RPMI7951 (cell line): ENCODE measurements around the gene SMARCD3. TPM values are rescaled to one million over a fixed set of nuclear protein-coding genes. Genes with fewer than 3 reads are reported as not detected.

Experiments used
- DNase-seq: peaks from one replicate; pipeline ENCODE4 v3.0.0-alpha.2; 2012; ENCODE audit warnings: low read depth
- total RNA-seq: library from RNA; depleted of rRNA; stranded (reverse); fragments of >200 nt; shearing (Covaris generic); gene quantifications from 2 replicates; pipeline ENCODE4 v1.2.3, GENCODE V29; 2014

Gene SMARCD3
- total RNA-seq, 1 experiment from 2014 or later: 12.6 TPM

DNA sequence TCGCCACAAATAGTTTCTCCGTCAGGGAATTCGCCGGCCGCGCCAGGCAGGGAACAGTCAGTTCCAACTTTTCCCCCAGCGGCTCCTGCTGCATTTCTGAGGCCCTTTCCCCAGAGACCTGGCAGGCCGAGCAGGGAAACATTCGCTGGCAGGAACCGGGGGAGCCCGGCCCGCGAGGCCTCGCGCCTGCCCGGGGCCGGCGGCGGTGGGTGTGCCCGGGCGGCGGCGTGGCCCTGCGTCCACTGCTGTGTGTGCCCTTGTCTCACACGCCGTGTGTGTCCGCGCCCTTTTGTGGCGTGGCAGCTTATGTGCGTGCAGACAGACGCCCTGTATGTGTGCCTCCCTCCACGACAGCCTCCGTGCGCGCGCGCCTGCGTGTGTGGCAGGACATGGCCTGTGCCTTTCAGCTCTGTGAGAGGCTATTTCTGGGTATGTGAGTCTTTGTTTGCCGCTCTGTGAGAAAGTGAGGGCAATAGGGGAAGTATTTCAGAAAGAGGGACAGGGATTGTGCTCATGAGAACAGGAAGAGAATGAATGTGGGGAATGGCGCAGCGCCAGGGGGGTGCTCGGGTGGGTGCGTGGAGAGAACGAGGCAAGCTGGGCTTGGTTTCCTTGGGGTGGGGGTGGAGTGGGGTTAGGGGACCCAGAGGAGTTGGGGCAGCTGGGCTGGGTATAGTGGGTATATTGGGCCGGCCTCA, 689 bp upstream of the SMARCD3 start:
- DNase-seq: peak; percentile 67

- no peak for DNase-seq
These were observed 716 bp downstream of the SMARCD3 start for GRCh38 chr7:151247611-151248345.

GRCh38 chr7:151246851-151247580, 1.5 kb downstream of the SMARCD3 start:
- no peak for DNase-seq

DNA sequence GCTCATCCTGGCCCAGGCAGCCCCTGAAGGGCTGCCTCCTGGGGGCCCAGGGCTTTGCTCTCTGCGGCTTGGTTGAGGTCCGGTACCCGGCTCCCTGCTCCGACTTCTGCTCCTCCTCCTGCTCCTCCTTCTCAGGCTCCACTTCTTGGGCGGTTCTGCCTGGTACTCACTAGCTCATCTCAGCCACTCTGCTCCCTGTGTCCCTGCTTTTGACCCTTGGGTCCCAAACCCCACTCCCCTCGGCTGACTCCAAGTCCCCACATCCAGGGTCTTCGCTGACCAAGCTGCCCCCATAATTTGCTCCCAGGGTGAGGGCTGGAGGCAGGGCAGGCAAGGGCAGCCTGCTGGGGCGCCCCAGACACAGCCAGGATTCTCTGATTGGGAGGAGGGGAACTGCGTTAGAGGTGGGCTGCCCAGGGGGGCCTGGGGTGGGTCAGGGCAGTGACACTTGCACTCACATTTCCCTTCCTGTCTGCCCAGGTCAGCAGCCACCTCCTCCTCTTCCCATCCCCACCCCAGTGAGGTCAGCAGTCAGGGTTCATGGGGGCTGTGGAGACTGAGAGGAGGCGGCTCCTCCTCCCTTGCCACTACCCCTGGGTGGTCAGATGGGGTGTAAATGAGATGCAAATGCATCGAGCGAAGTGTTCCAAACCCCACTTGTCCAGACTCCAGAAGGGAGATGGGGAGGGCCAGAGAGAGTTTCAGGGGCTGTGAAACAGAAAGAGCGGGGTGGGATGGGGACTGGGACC, 2.2 kb downstream of the SMARCD3 start:
- no peak for DNase-seq

GRCh38 chr7:151245360-151246101, 3.0 kb downstream of the SMARCD3 start:
- no peak for DNase-seq

- no peak for DNase-seq
These were observed 3.6 kb downstream of the SMARCD3 start for GRCh38 chr7:151244841-151245346.

DNA sequence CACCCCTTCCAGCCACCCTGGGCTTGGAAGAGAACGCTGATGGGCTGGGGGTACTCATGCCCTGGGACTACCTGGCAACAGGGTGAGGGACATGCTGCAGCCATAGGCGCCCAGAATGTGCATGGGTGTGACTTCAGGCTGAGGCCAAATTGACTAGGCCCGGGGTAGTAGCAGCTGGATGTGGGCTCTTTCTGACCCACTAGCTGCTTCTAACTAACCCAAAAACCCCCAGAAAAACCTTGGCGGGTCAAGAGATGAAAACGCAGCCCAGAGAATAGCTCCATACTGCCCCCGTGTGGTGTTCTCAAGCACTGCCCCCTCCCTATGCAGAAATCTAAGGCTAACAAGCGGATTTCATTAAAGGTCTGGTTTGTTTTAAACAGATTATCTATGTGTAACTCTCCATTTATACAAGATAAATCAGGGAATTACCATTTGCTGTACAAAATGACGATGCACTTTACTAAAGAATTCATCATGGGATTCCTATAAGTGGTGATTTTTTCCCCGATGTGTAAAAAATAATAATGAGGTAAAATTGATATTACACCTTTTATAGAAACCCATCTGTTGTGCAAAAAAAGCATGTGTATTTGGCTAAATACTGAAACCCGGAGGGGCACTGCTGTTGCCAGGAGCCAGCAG, 4.2 kb downstream of the SMARCD3 start:
- peak; percentile 33 for DNase-seq

GRCh38 chr7:151243408-151244195, 4.9 kb downstream of the SMARCD3 start:
- DNase-seq: no peak

- DNase-seq: no peak
These were observed 5.5 kb downstream of the SMARCD3 start for GRCh38 chr7:151243045-151243349.

DNA sequence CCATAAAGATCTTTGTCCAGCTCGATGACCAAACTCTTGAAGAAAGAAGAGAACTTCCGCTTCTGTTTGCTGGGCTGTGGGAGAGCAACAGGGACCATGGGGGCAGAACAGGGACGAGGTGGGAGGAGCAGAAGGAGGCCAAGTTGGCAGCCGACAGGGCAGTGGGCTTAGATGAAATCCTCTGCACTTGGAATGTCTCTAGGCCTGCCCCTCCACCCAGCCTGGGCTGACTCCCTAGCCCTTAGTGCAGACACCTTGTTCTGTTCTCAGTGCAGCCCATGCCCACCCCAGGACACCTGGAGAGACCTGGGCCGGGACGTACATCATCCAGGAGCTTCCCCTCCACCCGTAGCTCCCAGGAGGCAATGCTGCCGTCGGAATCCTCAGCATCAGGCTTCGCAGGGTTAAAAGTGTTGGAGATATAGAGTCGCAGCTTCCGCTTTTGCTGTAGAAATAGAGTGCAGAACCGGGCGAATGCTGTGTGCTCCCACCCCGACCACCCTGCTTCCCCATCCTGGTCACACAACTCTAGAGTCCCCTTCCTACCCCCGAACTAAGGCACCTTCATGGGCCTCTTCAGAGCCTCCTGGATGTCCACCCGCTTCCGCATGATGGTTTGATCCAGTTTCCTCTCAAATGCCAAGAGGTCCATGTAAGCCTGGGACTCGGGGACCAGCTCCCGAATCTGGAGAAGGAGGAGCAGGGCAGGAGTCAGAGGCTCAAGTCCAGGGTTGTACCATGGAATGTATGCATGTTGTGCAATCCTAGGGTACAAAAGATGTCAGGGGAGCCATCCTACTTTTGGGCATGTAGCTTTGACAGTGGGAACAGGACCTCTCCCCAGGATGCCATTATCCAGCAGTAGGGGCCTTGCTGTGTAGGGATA, 6.1 kb downstream of the SMARCD3 start:
- DNase-seq: no peak

GRCh38 chr7:151241755-151242096, 6.8 kb downstream of the SMARCD3 start:
- no peak for DNase-seq

DNA sequence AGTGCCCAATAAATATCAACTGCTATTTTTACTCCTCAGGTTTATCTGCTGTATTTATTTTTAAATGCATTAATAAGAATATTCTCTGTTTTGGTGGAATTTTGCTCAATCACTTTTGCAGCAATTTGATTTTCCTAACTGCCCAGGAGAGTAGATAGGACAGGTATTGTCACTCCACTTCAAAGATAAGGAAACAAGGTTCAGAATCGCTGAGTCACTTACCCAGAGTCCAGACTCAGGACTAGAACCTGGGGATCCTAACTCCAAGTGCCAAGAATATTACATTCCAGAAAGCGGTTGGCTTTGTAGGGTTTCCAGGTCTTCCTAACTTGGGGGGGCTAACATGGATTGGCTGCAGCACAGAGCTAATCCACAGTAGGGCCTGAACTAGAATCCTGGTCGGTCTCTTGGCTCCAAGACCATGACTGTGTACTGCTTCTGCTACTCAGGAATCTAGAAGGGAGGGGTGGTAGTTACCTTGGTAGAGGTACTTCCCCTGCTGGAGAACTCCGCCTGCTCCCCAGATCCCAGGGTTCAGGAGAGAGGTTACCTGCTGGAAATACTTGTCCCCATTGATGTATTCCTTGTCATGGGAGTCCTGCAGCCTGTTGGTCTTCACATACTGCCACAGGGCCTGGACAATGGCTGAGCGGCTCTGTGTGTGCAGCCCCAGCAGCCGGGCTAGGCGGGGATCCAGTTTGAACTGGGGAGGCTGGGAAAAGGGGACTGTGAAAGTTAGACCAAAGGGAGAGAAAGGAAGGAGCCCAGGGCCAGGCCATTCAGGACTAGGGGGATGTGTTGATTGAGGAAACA, 7.3 kb downstream of the SMARCD3 start:
- no peak for DNase-seq

- DNase-seq: no peak
These were observed 8.0 kb downstream of the SMARCD3 start for GRCh38 chr7:151240536-151240935.

- no peak for DNase-seq
These were observed 8.5 kb downstream of the SMARCD3 start for GRCh38 chr7:151239837-151240459.

GRCh38 chr7:151238924-151239836, 9.3 kb downstream of the SMARCD3 start:
- DNase-seq: no peak

- DNase-seq: no peak
These were observed 10.2 kb downstream of the SMARCD3 start for GRCh38 chr7:151238190-151238810.
